Heart left ventricle (tissue), 13 donors: ENCODE data around the gene MAGEB6.

Experiments used
- POLR2A ChIP-seq, 2 donors: fragments of 450-650 bp; IDR thresholded peaks; one replicate each; pipeline ENCODE4 v1.6.1; 2017; ENCODE audit warnings: antibody characterized with exemption in 2 of 2, mild to moderate bottlenecking in 2 of 2, moderate library complexity in 2 of 2
- TF ChIP-seq, protein P1 (sequence below), 12 donors: fragments of 200-600 bp; sonication (generic) in 4 of 12; IDR thresholded peaks; one replicate each; pipeline versions ENCODE4 v1.5.0 to v1.8.0; 2018 to 2022; ENCODE audit warnings: antibody characterized with exemption in 12 of 12, mild to moderate bottlenecking in 5 of 12
- donor health status: ischemic (EF 13 %, LVEDD 7.1; RV severe dilation, severe dysfunction).
- donor health status: DM: no; HTN: yes; CAD: no.
- donor health status: DM: no; HTN: no; CAD: no.
- donor health status: ischemic (EF 25% LVEDD 6.9; RV normal size, moderate dysfunction).
- donor health status: ischemic (EF 25% LVEDD 5.7; RV mildly dilated, moderate dysfunction).
- donor health status: ischemic (EF 35%, LVEDD 5.7; RV mildly dilated, moderate dysfunction).
- donor health status: nonischemic (EF 11% LVEDD 7.7; RV severe dilation, severe dysfunction).
- donor health status: DM: yes; HTN: yes; CAD: no.
- donor health status: PGD.
- donor health status: ischemic (EF 29% LVEDD 5.4; RV normal size, mild dysfunction).
- donor health status: nonischemic (EF 23%, LVEDD 6.1; RV moderate dilation, normal function).

DNA sequence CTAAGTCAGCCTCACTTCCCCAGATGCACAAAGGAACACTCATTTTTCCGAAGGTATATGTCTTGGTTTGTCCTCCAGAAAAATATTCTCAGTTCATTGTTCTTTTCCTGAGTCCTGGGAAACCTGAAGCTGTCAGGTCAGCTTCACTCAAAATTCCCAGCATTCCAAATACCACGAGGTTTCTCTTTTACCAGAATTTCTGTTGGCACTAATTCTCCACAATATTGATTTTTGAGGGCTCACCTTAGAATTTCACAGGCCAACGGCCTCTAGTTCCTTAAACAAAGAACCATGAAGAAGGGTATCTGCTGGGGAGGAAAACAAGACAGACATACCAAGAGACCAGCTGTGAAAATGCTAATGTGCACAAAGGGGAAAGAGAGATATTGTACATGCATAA is 15.8 kb downstream of the MAGEB6 start:
- TF ChIP-seq, protein P1, sequence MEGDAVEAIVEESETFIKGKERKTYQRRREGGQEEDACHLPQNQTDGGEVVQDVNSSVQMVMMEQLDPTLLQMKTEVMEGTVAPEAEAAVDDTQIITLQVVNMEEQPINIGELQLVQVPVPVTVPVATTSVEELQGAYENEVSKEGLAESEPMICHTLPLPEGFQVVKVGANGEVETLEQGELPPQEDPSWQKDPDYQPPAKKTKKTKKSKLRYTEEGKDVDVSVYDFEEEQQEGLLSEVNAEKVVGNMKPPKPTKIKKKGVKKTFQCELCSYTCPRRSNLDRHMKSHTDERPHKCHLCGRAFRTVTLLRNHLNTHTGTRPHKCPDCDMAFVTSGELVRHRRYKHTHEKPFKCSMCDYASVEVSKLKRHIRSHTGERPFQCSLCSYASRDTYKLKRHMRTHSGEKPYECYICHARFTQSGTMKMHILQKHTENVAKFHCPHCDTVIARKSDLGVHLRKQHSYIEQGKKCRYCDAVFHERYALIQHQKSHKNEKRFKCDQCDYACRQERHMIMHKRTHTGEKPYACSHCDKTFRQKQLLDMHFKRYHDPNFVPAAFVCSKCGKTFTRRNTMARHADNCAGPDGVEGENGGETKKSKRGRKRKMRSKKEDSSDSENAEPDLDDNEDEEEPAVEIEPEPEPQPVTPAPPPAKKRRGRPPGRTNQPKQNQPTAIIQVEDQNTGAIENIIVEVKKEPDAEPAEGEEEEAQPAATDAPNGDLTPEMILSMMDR (IDR thresholded peaks at IDR 0.05) = no peak
- TF ChIP-seq POLR2A (IDR thresholded peaks at IDR 0.05) = no peak
